ENCODE results near the gene BCAS4. TPM values are rescaled to one million over a fixed set of nuclear protein-coding genes. Genes with fewer than 3 reads are reported as not detected.
"Not testable (repeated sequence)": the region's sequence is repeated elsewhere in the genome, so short reads cannot be mapped to it uniquely, and the experiment has no call there.

Gene BCAS4
- total RNA-seq, 1 donor from 2014 or later, result 3.9 TPM

DNA sequence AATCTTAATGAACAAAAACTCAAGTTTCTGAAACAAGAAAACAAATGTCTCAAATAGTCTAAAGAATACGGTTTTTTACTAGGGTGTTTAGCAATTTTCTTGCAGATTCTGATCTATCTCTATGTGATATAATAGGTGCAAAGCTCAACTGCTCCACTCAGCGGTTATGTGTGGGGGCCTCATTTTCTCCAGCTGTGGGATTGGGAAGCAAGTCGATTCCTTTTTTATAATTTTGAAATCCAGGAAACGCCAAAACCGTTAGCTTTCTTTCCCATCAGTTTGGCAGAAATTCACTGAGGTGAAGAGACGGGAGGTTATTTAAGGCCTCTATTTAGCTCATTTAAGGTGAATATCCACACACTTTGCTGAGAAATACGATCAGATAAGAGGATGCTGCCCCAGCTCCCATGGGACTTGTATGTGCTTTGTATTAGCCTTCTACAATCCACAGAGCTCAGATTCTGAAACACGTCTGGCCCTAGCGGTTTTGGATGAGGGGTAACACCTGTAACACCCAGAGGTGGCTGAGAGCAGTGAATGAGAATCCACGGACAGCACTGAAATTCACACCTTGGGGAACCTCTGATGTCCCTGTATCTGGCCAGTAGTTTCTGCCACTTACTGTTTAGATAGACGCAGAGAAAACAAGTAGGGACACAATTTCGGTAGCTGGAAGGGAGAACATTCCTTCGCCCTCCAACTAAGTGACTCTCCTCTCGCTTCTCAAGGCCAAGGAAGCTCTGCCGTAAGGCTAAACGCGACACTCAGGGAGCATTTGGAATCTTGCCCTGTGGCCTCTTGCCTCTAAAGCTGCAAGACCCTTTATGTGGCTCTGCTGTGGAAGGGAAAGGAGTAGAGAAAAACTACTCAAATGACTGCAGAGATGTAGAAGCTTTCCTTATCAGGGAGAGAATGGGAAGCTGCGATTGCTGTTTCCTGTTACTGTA is 6.5 kb upstream of the BCAS4 start:
- no peaks in the 10 kb centered on the region for H3K9me3 ChIP-seq
- H3K27me3 ChIP-seq (ENCODE audit: low read depth), result no peaks in the 10 kb centered on the region
- peak in 1 of 2 donors; percentile 31 for ATAC-seq
- no peak overlapping the region for H3K4me3 ChIP-seq
- peak overlapping the region; percentile 34 for H3K27ac ChIP-seq
- peaks cover 13% of the 10 kb centered on the region for H3K4me1 ChIP-seq
- H3K36me3 ChIP-seq, result no peaks in the 10 kb centered on the region
- peak; percentile 24 for TF ChIP-seq CTCF (IDR thresholded peaks at IDR 0.05)
- peak; percentile 31 for DNase-seq
- intact Hi-C loops (cut with DNase I), result no loop called here

GRCh38 chr20:50789968-50790650 is 4.8 kb upstream of the BCAS4 start:
- H3K9me3 ChIP-seq, result no peaks in the 10 kb centered on the region
- TF ChIP-seq CTCF (IDR thresholded peaks at IDR 0.05), result no peak
- peak overlapping the region; percentile 88 for H3K27ac ChIP-seq
- ATAC-seq, result no peak
- H3K4me3 ChIP-seq, result no peak overlapping the region
- peaks cover 23% of the 10 kb centered on the region for H3K4me1 ChIP-seq
- intact Hi-C loops (cut with DNase I), result no loop called here
- peak; percentile 6 for DNase-seq
- no peaks in the 10 kb centered on the region for H3K27me3 ChIP-seq (ENCODE audit: low read depth)
- no peaks in the 10 kb centered on the region for H3K36me3 ChIP-seq

GRCh38 chr20:50790651-50791277 is 4.1 kb upstream of the BCAS4 start:
- Histone ChIP-seq H3K4me1 (peaks cover 28% of the 10 kb centered on the region), H3K27me3 (ENCODE audit: low read depth) (no peaks in the 10 kb centered on the region), H3K27ac (peak overlapping the region; percentile 88), H3K9me3 (no peaks in the 10 kb centered on the region), H3K36me3 (no peaks in the 10 kb centered on the region), H3K4me3 (peak overlapping the region; percentile 31)
- TF ChIP-seq CTCF (IDR thresholded peaks at IDR 0.05), result peak; percentile 81
- intact Hi-C loops (cut with DNase I), result no loop called here
- DNase-seq (peak; percentile 93), ATAC-seq (peak; percentile 93 to 94)

DNA sequence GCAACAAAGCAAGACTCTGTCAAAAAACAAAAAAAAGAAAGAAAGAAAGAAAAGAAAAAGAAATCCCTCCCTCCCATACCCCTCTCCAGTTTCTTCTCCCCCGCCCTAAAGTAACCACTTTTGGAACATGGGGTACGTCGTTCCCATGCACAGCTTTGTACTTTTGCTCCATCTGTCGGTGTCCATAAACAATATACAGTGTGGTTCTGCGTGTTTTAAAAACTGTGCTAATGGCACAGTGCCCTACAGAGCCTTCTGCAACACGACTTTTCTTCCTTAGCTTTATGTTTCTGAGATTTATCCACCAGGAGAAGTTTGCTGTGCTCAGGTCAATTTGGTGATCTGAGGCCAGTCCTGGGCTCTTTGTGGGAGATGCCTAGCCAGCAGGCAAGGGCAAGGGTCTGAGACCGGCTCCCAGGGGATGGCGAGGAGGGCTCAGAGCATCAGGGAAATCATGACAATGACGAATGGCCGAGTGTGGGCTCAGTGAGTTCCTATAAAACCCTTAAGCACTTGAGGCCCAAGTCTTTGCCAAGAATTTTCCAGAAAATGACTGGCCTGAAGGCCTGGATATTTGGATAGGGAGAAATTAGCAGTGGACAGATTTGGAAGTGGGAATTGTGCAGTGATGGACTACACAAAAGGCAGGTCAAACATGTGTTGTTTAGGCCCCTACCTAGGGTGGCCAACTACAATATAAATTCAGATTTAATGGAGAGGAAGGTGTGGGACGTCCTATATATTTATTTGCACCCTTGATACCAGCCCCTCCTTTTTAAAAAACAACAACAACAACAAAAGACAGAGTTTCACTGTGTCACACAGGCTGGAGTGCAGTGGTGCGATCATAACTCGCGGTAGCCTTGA is 1.9 kb upstream of the BCAS4 start:
- Histone ChIP-seq H3K4me1 (peaks cover 30% of the 10 kb centered on the region), H3K9me3 (no peaks in the 10 kb centered on the region), H3K27ac (no peak overlapping the region), H3K36me3 (no peaks in the 10 kb centered on the region), H3K4me3 (no peak overlapping the region), H3K27me3 (ENCODE audit: low read depth) (no peaks in the 10 kb centered on the region)
- no peak for TF ChIP-seq CTCF (IDR thresholded peaks at IDR 0.05)
- no peak for ATAC-seq
- DNase-seq, result no peak
- intact Hi-C loops (cut with DNase I), result no loop called here

- peaks cover 30% of the 10 kb centered on the region for H3K4me1 ChIP-seq
- H3K9me3 ChIP-seq; intact Hi-C loops (cut with DNase I); H3K4me3 ChIP-seq; H3K27ac ChIP-seq; H3K36me3 ChIP-seq; ATAC-seq; H3K27me3 ChIP-seq (ENCODE audit: low read depth): not testable (repeated sequence)
- TF ChIP-seq CTCF (IDR thresholded peaks at IDR 0.05), result peak; percentile 31
- DNase-seq, result peak; percentile 52
These were observed 1.3 kb upstream of the BCAS4 start for GRCh38 chr20:50793575-50794016.

Measured in lower lobe of right lung (tissue), 2 donors.